GM12865 (cell line): ENCODE measurements around the gene MRPL50.

Experiments used
- DNase-seq: peaks from one replicate; pipeline ENCODE4 v3.0.0; 2010; ENCODE audit warnings: low read depth
- H3K4me3 ChIP-seq: 2 replicates; pipeline ENCODE4 v1.5.1; 2011; ENCODE audit warnings: mild to moderate bottlenecking, low read depth, low read length, control low read depth
- TF ChIP-seq, protein P1 (sequence below): IDR thresholded peaks from 2 replicates; pipeline ENCODE4 v1.5.1; 2011; ENCODE audit warnings: low read length, control low read depth, low read depth, inconsistent platforms; ENCODE audit not compliant: insufficient read depth; ENCODE audit errors: missing control alignments

Gene MRPL50

DNA sequence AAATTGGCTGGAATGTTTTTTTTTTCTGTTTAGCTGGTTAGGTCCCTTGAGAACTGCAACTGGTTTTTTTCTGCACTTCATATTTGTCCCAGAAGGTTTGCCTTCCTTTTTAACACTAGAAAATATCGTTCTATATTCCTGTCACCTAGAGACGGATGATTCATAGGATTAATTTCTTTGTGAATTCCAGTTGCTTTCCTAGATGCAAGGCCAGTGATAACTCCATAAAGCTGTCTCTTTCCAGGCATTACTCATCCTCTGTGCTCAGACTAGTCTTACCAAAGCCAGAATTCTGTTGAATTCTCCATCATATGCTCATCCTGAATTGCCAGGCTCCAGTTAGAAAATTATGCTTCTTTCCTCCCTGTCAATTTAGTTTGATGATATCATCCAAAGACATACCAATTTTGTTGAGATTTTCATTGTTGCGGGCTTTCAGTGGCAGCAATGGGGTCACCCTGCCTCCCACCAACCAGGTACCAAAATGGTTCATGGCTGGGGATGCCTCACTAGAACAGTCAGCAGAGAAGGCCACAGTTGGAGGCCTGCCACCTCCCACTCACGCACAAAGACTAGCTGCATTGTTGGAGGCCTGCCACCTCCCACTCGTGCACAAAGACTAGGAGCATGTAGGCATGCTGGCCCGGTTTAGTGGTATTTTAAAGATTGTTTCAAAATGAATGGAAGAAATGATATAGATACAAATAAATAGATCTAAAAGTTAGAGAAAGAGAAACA lies 22.1 kb downstream of the MRPL50 start:
- TF ChIP-seq, protein P1, sequence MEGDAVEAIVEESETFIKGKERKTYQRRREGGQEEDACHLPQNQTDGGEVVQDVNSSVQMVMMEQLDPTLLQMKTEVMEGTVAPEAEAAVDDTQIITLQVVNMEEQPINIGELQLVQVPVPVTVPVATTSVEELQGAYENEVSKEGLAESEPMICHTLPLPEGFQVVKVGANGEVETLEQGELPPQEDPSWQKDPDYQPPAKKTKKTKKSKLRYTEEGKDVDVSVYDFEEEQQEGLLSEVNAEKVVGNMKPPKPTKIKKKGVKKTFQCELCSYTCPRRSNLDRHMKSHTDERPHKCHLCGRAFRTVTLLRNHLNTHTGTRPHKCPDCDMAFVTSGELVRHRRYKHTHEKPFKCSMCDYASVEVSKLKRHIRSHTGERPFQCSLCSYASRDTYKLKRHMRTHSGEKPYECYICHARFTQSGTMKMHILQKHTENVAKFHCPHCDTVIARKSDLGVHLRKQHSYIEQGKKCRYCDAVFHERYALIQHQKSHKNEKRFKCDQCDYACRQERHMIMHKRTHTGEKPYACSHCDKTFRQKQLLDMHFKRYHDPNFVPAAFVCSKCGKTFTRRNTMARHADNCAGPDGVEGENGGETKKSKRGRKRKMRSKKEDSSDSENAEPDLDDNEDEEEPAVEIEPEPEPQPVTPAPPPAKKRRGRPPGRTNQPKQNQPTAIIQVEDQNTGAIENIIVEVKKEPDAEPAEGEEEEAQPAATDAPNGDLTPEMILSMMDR: no peak
- DNase-seq: no peak
- H3K4me3 ChIP-seq: no peak overlapping the region

DNA sequence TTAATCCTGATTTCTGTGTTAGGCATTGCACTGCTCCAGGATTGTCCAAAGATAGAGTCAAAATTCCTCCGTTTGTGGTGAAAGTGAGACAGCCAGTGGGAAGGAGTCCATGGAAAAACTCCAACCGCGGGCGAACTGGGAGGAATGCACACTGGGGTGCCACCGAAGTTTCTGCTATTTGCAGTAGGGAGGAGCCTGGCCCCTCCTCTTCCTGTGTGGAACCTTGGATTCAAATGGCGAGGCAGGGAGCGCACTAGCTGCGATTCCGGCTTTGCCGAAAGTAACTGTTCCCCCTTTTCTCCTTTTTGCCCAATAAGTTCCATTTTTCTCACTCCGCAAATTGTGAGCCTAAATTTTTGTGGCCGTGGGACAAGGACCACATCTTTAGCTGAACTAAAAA lies 22.9 kb downstream of the MRPL50 start:
- no peak overlapping the region for H3K4me3 ChIP-seq
- TF ChIP-seq, protein P1: no peak
- DNase-seq: no peak

DNA sequence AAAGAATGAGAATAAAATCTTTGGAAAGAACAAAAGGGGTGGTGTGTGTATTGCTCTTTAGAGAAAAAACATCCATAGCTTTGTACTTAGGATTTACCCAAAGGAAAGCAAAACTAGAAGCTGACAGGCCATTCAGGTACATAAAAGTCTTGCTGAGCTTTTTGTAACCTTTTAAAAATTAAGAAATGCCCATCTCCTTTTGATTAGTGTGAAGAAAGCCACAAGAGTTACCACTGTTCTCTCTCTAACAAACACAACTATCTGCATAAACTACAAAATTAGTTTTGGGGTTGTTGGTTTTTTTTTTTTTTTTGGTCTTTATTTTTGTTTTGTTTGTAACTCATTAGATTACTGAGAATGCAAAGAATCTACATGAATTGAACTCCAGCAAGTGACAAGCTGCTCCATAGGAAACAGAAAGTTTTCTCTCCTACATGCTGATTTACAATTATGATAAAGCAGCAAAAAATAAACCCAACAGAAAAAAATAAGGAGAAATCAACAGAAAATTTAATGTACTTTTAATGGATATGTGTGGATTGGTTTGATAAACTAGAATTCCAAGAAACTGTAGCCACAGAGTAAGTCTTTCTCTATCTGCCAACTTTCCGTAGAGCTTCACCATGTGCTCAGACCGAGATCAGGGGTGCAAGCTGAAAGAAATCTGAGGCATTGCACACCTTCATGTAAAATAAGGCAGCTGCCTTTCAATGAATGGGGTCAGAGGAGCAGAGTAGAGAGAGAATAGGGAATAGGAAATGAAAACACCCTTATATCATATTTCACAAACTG lies 25.9 kb downstream of the MRPL50 start:
- TF ChIP-seq, protein P1: no peak
- no peak overlapping the region for H3K4me3 ChIP-seq
- DNase-seq: no peak

DNA sequence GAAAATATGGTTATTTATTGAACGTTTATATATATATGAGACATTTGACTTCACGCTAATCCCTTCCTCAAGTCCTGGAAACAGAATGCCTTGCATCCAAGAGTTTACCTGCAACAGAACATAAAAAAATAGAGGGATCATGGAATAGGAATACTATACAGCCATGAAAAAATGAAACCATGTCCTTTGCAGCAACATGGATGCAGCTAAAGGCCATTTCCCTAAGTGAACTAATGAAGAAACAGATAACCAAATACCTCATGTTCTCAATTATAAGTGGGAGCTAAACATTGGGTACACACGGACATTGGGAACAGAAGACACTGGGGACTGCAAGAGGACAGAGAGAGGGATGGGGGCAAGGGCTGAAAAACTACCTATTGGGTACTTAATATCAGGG lies 26.6 kb downstream of the MRPL50 start:
- no peak overlapping the region for H3K4me3 ChIP-seq
- DNase-seq: no peak
- TF ChIP-seq, protein P1: no peak

DNA sequence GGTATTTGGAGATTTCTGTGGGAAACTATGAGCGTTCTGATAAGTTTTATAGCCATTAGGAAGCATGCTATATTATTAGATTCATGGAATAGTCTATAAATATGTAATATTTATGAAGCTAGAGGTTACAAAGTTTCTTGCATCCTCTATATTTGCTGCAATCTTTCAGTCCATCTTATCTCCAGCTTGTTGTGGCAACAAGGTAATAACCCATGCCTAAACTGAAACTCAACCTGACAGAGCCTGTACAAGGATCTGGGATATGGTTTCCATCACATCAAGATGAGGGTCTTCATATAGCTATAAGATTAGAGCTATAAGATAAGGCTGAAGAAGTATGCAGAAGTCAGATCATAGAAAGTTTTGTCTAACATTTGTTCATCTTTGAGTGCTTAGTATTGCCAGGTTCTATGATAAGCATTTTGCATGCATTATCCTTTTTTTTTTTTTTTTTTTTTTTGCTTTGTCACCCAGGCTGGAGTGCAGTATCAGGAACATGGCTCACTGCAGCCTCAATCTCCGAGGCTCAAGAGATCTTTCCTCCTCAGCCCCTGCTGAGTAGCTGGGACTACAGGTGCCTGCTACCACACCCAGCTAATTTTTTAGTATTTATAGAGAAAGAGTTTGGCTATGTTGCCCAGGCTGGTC lies 28.4 kb downstream of the MRPL50 start:
- TF ChIP-seq, protein P1: no peak
- no peak for DNase-seq

DNA sequence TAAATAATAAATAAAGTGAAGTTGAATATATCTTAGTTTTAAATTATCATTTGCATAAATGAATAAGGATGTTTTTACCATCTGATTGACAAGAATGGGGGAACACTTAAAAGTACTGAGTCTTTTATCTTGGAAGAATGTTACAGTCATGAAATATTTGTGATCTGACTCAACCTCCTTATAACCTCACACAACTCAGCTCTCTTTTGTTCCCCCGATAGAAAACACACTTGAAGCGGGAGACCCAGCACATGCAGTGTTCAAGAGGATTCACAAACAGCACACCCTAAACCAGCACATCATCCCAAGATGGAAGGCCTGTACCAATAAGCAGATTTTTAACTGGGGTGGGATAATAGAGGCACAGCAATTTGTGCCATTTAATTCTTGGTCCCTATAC lies 29.1 kb downstream of the MRPL50 start:
- no peak for DNase-seq
- TF ChIP-seq, protein P1: no peak
- H3K4me3 ChIP-seq: no peak overlapping the region

More for the DNA sequence above, 28.4 kb downstream of the MRPL50 start:
- H3K4me3 ChIP-seq: no peak overlapping the region
